ENCODE data around the gene P2RY14. TPM values are rescaled to one million over a fixed set of nuclear protein-coding genes. Genes with fewer than 3 reads are reported as not detected.
"Not testable (repeated sequence)": the region's sequence is repeated elsewhere in the genome, so short reads cannot be mapped to it uniquely, and the experiment has no call there.

P2RY14 gene
- total RNA-seq, 1 donor from 2014 or later = not detected

DNA sequence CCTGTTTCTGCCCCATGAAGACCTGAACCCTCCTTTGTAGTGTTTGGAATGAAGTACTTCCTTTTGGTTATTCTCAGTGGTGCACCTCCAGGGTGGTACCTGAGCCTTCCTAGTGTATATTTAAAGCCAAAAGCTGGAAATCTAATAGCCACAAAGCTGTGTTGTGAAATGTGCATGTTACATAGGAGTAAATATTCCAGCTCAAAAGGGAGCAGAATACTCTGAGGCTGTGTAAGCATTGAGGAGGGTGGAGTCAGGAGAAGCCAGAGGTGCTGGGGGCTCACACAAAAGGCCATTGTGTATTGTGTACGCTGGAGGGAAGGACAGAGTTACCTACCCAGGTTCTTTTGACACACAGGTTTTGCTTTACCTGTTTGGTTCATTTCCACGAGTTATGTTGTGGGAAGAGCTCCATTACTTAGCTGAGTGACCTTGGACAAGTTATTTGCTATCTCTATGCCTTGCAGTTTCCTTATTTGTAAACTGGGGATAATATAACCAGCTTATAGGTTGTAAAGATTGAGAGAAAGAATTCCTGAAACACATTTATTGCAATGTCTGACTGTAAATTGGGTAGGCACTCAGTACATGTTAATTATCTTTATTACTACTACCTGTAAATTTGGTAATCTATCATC is 100.0 kb downstream of the P2RY14 start:
- no peak for DNase-seq (ENCODE audit: low spot score)
- H3K27me3 Mint-ChIP-seq (ENCODE audit: low read depth) = no peaks in the 10 kb centered on the region
- no peaks in the 10 kb centered on the region for H3K36me3 Mint-ChIP-seq (ENCODE audit: low read depth)
- no peak overlapping the region for H3K4me3 Mint-ChIP-seq (ENCODE audit: unreplicated experiment)
- TF ChIP-seq, protein P1, sequence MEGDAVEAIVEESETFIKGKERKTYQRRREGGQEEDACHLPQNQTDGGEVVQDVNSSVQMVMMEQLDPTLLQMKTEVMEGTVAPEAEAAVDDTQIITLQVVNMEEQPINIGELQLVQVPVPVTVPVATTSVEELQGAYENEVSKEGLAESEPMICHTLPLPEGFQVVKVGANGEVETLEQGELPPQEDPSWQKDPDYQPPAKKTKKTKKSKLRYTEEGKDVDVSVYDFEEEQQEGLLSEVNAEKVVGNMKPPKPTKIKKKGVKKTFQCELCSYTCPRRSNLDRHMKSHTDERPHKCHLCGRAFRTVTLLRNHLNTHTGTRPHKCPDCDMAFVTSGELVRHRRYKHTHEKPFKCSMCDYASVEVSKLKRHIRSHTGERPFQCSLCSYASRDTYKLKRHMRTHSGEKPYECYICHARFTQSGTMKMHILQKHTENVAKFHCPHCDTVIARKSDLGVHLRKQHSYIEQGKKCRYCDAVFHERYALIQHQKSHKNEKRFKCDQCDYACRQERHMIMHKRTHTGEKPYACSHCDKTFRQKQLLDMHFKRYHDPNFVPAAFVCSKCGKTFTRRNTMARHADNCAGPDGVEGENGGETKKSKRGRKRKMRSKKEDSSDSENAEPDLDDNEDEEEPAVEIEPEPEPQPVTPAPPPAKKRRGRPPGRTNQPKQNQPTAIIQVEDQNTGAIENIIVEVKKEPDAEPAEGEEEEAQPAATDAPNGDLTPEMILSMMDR (IDR thresholded peaks at IDR 0.05) = no peak
- H3K4me1 Mint-ChIP-seq (ENCODE audit: low read depth) = no peaks in the 10 kb centered on the region
- no peak overlapping the region for H3K27ac Mint-ChIP-seq (ENCODE audit: unreplicated experiment)
- H3K9me3 Mint-ChIP-seq (ENCODE audit: low read depth) = no peaks in the 10 kb centered on the region

DNA sequence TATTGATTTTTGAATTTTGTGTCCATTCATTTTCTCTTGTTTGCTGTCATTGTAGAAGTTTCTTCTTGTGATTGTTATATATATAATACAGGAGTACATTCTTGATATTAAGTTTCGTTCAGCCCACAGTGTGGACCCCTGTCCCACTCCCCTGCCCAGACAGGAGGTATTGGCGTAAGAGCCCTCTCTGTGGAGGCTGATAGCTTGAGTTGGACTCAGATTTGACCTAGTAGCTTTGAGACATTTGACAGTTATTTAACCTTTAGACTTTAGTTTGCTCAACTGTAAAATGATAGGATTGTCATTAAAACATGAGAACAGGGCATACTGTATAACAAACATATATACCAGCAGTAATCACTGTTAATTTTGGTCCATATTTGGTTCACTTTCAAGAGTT is 102.4 kb downstream of the P2RY14 start:
- H3K27ac Mint-ChIP-seq (ENCODE audit: unreplicated experiment) = no peak overlapping the region
- TF ChIP-seq, protein P1 (IDR thresholded peaks at IDR 0.05) = no peak

DNA sequence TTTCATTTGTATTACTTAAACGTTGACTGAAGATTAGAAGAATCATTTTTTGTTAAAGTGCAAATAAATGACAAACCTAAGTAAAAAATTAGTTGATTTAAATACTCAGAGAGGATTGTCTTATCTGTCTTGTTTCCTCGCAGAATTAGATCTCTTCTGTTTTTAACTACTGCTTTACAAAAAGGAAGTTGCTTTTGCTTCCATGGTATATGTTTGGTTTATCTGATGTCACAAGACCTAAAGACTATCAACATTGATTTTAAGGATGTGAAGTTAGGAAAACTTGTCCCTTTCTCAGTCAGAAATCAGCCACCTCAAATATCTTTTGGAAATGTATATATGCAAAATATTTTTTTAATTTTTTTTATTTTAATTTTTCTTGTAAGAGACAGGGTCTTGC is 104.0 kb downstream of the P2RY14 start:
- Mint-ChIP-seq H3K27me3 (ENCODE audit: low read depth) (no peaks in the 10 kb centered on the region), H3K4me1 (ENCODE audit: low read depth) (peaks cover 12% of the 10 kb centered on the region), H3K36me3 (ENCODE audit: low read depth) (no peaks in the 10 kb centered on the region), H3K9me3 (ENCODE audit: low read depth) (no peaks in the 10 kb centered on the region), H3K27ac (ENCODE audit: unreplicated experiment) (no peak overlapping the region), H3K4me3 (ENCODE audit: unreplicated experiment) (no peak overlapping the region)
- TF ChIP-seq, protein P1 (IDR thresholded peaks at IDR 0.05) = no peak
- DNase-seq (ENCODE audit: low spot score) = no peak

More for the DNA sequence above, 102.4 kb downstream of the P2RY14 start:
- no peak overlapping the region for H3K4me3 Mint-ChIP-seq (ENCODE audit: unreplicated experiment)
- no peaks in the 10 kb centered on the region for H3K9me3 Mint-ChIP-seq (ENCODE audit: low read depth)
- no peaks in the 10 kb centered on the region for H3K27me3 Mint-ChIP-seq (ENCODE audit: low read depth)
- no peak for DNase-seq (ENCODE audit: low spot score)
- no peaks in the 10 kb centered on the region for H3K36me3 Mint-ChIP-seq (ENCODE audit: low read depth)
- H3K4me1 Mint-ChIP-seq (ENCODE audit: low read depth) = peaks cover 6% of the 10 kb centered on the region

DNA sequence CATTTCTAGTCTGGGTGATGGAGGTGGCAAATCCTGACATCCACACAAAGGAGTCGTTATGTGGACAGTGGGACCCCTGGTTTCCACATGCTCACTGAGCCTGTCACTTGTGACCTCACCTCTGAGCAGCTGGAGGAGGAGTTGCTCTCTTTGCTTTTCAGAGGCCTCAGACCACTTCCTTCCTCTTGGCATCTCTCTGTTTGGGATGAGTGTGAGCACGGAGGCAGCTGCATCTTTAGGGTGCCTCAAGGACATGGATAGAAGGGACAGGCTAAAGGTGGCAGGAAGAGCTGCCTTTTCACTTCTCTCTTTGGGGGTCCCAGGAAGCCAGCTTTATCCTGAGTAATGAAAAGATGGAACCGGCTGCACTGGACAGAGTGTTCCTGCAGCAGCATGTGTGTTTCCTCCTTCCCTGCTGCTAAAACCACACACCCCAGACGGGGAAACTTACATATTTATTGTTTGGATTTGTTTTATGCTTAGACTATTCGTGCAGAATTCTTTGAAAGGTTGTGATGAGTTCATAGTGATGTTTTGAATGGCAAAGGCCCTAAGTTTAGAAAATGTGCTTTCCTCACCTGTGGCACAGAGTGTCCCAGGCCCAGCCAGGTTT is 107.1 kb downstream of the P2RY14 start:
- TF ChIP-seq, protein P1 (IDR thresholded peaks at IDR 0.05) = no peak
- H3K4me1 Mint-ChIP-seq (ENCODE audit: low read depth) = peaks cover 15% of the 10 kb centered on the region
- H3K9me3 Mint-ChIP-seq (ENCODE audit: low read depth) = no peaks in the 10 kb centered on the region
- H3K36me3 Mint-ChIP-seq (ENCODE audit: low read depth) = no peaks in the 10 kb centered on the region
- no peaks in the 10 kb centered on the region for H3K27me3 Mint-ChIP-seq (ENCODE audit: low read depth)
- DNase-seq (ENCODE audit: low spot score) = no peak
- H3K4me3 Mint-ChIP-seq (ENCODE audit: unreplicated experiment) = no peak overlapping the region
- no peak overlapping the region for H3K27ac Mint-ChIP-seq (ENCODE audit: unreplicated experiment)

DNA sequence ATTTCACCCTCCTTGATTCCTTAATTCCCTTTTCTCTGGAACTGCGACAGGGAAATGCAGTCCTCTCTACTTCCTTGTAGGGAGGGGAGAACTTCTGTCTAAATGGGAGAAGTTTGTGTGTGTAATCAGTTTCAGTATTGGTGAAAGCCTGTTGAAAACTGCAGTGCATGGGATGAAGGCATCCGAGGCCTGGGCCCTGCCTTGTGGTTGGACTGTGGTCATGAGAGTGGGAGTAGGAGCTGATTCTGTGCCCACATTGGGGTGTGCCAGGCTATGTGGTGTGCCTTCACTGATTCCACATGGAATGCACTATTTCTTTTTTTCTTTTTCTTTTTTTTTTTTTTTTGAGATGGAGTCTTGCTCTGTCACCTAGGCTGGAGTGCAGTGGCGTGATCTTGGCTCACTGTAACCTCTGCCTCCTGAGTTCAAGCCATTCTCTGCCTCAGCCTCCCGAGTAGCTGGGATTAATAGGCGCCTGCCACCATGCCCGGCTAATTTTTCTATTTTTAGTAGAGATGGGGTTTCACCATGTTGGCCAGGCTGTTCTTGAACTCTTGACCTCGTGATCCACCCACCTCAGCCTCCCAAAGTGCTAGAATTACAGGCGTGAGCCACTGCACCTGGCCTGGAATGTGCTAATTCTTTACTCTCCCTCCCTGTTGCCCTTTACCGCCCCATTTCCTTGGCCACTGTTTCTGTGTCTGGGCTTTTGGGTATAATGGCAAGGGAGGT is 108.2 kb downstream of the P2RY14 start:
- not testable (repeated sequence) for H3K36me3 Mint-ChIP-seq (ENCODE audit: low read depth)

More for the DNA sequence above, 108.2 kb downstream of the P2RY14 start:
- not testable (repeated sequence) for H3K9me3 Mint-ChIP-seq (ENCODE audit: low read depth); H3K27me3 Mint-ChIP-seq (ENCODE audit: low read depth); H3K4me3 Mint-ChIP-seq (ENCODE audit: unreplicated experiment); H3K27ac Mint-ChIP-seq (ENCODE audit: unreplicated experiment); DNase-seq (ENCODE audit: low spot score)
- peaks cover 15% of the 10 kb centered on the region for H3K4me1 Mint-ChIP-seq (ENCODE audit: low read depth)

Data from chondrocyte (in vitro differentiated cells).